Smooth muscle cell (in vitro differentiated cells): ENCODE data around the gene INHA. TPM values are rescaled to one million over a fixed set of nuclear protein-coding genes. Genes with fewer than 3 reads are reported as not detected.

Source experiments
- DNase-seq: peaks from one replicate; lab custom pipeline; 2025; ENCODE audit not compliant: unreplicated experiment; lab: John Stamatoyannopoulos, UW
- H2AFZ ChIP-seq: fragments of 200-600 bp; sonication (generic); 2 replicates; pipeline ENCODE4 v1.6.0; 2016; ENCODE audit warnings: antibody characterized with exemption, low read depth, mild to moderate bottlenecking
- H3F3A ChIP-seq: fragments of 200-600 bp; sonication (generic); 2 replicates; pipeline ENCODE4 v1.6.0; 2017; ENCODE audit warnings: antibody characterized with exemption, low read depth
- H3K27ac ChIP-seq: fragments of 200-600 bp; sonication (generic); 2 replicates; pipeline ENCODE4 v1.5.1; 2016; ENCODE audit warnings: low read depth, mild to moderate bottlenecking
- H3K27me3 ChIP-seq: fragments of 200-600 bp; sonication (generic); 2 replicates; pipeline ENCODE4 v1.6.1; 2016; ENCODE audit warnings: low read depth, mild to moderate bottlenecking
- H3K36me3 ChIP-seq: fragments of 200-600 bp; sonication (generic); 2 replicates; pipeline ENCODE4 v1.5.1; 2016; ENCODE audit warnings: low read depth
- H3K4me1 ChIP-seq: fragments of 200-600 bp; sonication (generic); 2 replicates; pipeline ENCODE4 v1.5.1; 2016; ENCODE audit warnings: low read depth
- H3K4me2 ChIP-seq: fragments of 200-600 bp; sonication (generic); 2 replicates; pipeline ENCODE4 v1.6.0; 2016; ENCODE audit warnings: mild to moderate bottlenecking
- H3K4me3 ChIP-seq: fragments of 200-600 bp; sonication (generic); 2 replicates; pipeline ENCODE4 v1.5.1; 2016; ENCODE audit warnings: mild to moderate bottlenecking
- H3K79me2 ChIP-seq: fragments of 200-600 bp; sonication (generic); 2 replicates; pipeline ENCODE4 v1.6.0; 2016; ENCODE audit warnings: low read depth, mild to moderate bottlenecking
- H3K9ac ChIP-seq: fragments of 200-600 bp; sonication (generic); 2 replicates; pipeline ENCODE4 v1.6.0; 2016; ENCODE audit warnings: low read depth
- H3K9me3 ChIP-seq: fragments of 200-600 bp; sonication (generic); replicated peaks from 2 replicates; pipeline ENCODE4 v1.5.1; 2016; ENCODE audit warnings: low read depth
- H4K20me1 ChIP-seq: fragments of 200-600 bp; sonication (generic); 2 replicates; pipeline ENCODE4 v1.6.0; 2016; ENCODE audit warnings: low read depth
- WGBS: methylation state at CpG from one replicate; pipeline ENCODE4 v1.1.7; 2016; ENCODE audit warnings: low lambda C conversion rate; 5-methylcytosine and 5-hydroxymethylcytosine counted together
- microRNA-seq: library from miRNA; unstranded; fragments of <30 nt; microRNA quantifications from one replicate; pipeline ENCODE4, GENCODE V29; 2016; ENCODE audit warnings: borderline number of aligned reads
- polyA plus RNA-seq: library from polyadenylated mRNA; unstranded; fragments of >200 nt; fragmentation: Nextera tagmentation; extraction: Ambion mirVana; gene quantifications from 2 replicates; pipeline ENCODE4 v1.2.1, GENCODE V29; 2016
- small RNA-seq: library from RNA; depleted of rRNA; stranded (forward); fragments of <200 nt; gene quantifications from one replicate; pipeline ENCODE3, GENCODE V24; 2014
- total RNA-seq: library from RNA; depleted of rRNA; stranded (reverse); fragments of >200 nt; gene quantifications from 2 replicates; pipeline ENCODE4 v1.2.3, GENCODE V29; 2014
- TF ChIP-seq, protein P1 (sequence below): fragments of 200-600 bp; sonication (generic); IDR thresholded peaks from 2 replicates; pipeline ENCODE4 v1.5.1; 2017; ENCODE audit warnings: borderline replicate concordance, mild to moderate bottlenecking, antibody characterized with exemption; ENCODE audit not compliant: insufficient read depth, poor library complexity, severe bottlenecking

Gene INHA
- total and polyA plus RNA-seq, 2 experiments from 2014 or later = 4.0 to 4.3 TPM

GRCh38 chr2:219624565-219624964 lies 52.5 kb downstream of the INHA start:
- Histone ChIP-seq H3K4me2 (no peak overlapping the region), H2AFZ (no peak overlapping the region), H4K20me1 (no peaks in the 10 kb centered on the region), H3K36me3 (no peaks in the 10 kb centered on the region), H3K27ac (no peak overlapping the region), H3K4me1 (peaks cover 5% of the 10 kb centered on the region), H3F3A (no peaks in the 10 kb centered on the region), H3K4me3 (no peak overlapping the region), H3K79me2 (no peaks in the 10 kb centered on the region), H3K27me3 (no peaks in the 10 kb centered on the region), H3K9me3 (no peaks in the 10 kb centered on the region), H3K9ac (no peak overlapping the region)
- 92% methylated on average over 6 of the region's 6 CpGs for WGBS
- no peak for DNase-seq
- TF ChIP-seq, protein P1, sequence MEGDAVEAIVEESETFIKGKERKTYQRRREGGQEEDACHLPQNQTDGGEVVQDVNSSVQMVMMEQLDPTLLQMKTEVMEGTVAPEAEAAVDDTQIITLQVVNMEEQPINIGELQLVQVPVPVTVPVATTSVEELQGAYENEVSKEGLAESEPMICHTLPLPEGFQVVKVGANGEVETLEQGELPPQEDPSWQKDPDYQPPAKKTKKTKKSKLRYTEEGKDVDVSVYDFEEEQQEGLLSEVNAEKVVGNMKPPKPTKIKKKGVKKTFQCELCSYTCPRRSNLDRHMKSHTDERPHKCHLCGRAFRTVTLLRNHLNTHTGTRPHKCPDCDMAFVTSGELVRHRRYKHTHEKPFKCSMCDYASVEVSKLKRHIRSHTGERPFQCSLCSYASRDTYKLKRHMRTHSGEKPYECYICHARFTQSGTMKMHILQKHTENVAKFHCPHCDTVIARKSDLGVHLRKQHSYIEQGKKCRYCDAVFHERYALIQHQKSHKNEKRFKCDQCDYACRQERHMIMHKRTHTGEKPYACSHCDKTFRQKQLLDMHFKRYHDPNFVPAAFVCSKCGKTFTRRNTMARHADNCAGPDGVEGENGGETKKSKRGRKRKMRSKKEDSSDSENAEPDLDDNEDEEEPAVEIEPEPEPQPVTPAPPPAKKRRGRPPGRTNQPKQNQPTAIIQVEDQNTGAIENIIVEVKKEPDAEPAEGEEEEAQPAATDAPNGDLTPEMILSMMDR = no peak

- H4K20me1 ChIP-seq = no peaks in the 10 kb centered on the region
- no peaks in the 10 kb centered on the region for H3K79me2 ChIP-seq
- no peaks in the 10 kb centered on the region for H3K36me3 ChIP-seq
- no peaks in the 10 kb centered on the region for H3K27me3 ChIP-seq
- H3K4me1 ChIP-seq = peaks cover 5% of the 10 kb centered on the region
- H3K4me2 ChIP-seq = no peak overlapping the region
- no peak overlapping the region for H3K4me3 ChIP-seq
- TF ChIP-seq, protein P1 = no peak
- H3K9me3 ChIP-seq = no peaks in the 10 kb centered on the region
- H3K27ac ChIP-seq = no peak overlapping the region
- DNase-seq = no peak
- H2AFZ ChIP-seq = no peak overlapping the region
- no peak overlapping the region for H3K9ac ChIP-seq
- 97% methylated on average over 5 of the region's 5 CpGs for WGBS
- no peaks in the 10 kb centered on the region for H3F3A ChIP-seq
Observed at GRCh38 chr2:219625179-219625578, 53.1 kb downstream of the INHA start.

Small RNA genes within 50 kb of the gene (microRNA-seq; reads per million reads assigned to microRNA genes)
- not detected for gene MIR3132

Small RNA genes within 50 kb of the gene (small RNA-seq; reads per million reads assigned to genes)
- not detected for gene MIR3132
- gene RN7SKP213 = not detected

Other genes starting within 250 kb of the INHA start
- gene RESP18, start 239.6 kb upstream of the INHA start, total RNA-seq = not detected in 2 replicates
- gene RESP18, start 239.6 kb upstream of the INHA start, polyA plus RNA-seq = not detected in 2 replicates
- 24.9 and 137 TPM in 2 replicates for gene DNPEP, start 184.4 kb upstream of the INHA start, total RNA-seq
- gene DNPEP, start 184.4 kb upstream of the INHA start, polyA plus RNA-seq = 48.1 and 61.8 TPM in 2 replicates
- gene DES, start 153.9 kb upstream of the INHA start, total RNA-seq = 103 and 127 TPM in 2 replicates
- 106 and 109 TPM in 2 replicates for gene DES, start 153.9 kb upstream of the INHA start, polyA plus RNA-seq
- 14.9 and 38.8 TPM in 2 replicates for gene SPEG, start 137.5 kb upstream of the INHA start, total RNA-seq
- 37.8 and 40.5 TPM in 2 replicates for gene SPEG, start 137.5 kb upstream of the INHA start, polyA plus RNA-seq
- gene GMPPA, start 73.4 kb upstream of the INHA start, total RNA-seq = 52.2 and 59.3 TPM in 2 replicates
- 77.8 and 81.7 TPM in 2 replicates for gene GMPPA, start 73.4 kb upstream of the INHA start, polyA plus RNA-seq
- 0.49 TPM in 1 of 2 replicates, not detected in the other for gene ASIC4, start 57.8 kb upstream of the INHA start, total RNA-seq
- 0.32 and 1.7 TPM in 2 replicates for gene ASIC4, start 57.8 kb upstream of the INHA start, polyA plus RNA-seq
- 141 and 156 TPM in 2 replicates for gene CHPF, start 28.5 kb upstream of the INHA start, total RNA-seq
- gene CHPF, start 28.5 kb upstream of the INHA start, polyA plus RNA-seq = 319 and 344 TPM in 2 replicates
- gene TMEM198, start 28.3 kb upstream of the INHA start, total RNA-seq = 3.3 and 6.9 TPM in 2 replicates
- 3.3 and 8.5 TPM in 2 replicates for gene TMEM198, start 28.3 kb upstream of the INHA start, polyA plus RNA-seq
- gene OBSL1, start 771 bp upstream of the INHA start, total RNA-seq = 47.1 and 71.9 TPM in 2 replicates
- gene OBSL1, start 771 bp upstream of the INHA start, polyA plus RNA-seq = 51.1 and 67.9 TPM in 2 replicates
- gene STK11IP, start 25.5 kb downstream of the INHA start, total RNA-seq = 5.7 and 10.2 TPM in 2 replicates
- gene STK11IP, start 25.5 kb downstream of the INHA start, polyA plus RNA-seq = 13.6 and 22.5 TPM in 2 replicates
- gene SLC4A3, start 55.3 kb downstream of the INHA start, total RNA-seq = 3.4 and 4.9 TPM in 2 replicates
- gene SLC4A3, start 55.3 kb downstream of the INHA start, polyA plus RNA-seq = 12.1 and 13.6 TPM in 2 replicates